ENCODE results near the gene TOB2.

DNA sequence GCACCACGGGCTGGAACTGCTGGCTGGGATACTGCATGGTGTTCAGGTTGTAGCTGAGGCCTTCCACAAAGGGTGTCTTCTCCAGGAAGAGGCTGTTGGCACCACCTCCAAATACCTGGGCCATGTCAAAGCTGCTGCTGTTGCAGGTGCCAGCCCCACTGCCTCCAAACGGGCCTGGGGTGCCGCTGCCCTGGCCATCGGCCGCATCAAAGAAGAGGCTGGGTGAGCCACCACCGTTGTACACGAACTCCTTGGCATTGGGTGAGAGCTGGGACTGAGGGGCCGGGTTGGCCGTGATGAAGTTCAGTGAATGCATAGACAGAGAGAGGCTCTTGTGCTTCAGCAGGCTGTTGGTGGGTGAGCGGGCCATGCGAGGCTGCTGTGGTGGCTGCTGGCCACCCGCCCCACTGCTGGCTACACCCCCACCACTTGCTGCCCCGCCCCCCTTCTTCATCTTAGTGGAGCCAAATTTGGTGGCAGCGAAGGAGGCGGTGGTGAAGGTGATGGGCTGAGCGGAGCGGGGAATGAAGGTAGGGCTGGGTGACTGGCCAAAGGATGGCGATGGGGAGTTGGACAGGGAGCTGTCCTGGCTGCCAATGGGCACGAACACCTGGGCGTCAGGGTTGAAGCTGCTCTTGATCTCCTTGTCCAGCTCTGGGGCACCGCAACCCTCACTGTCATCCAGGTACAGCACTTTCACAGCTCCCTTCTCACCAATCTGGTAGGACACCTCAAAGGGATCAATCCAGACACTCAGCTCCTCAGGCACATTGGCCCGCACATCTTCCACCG lies 10.1 kb downstream of the TOB2 start:
- TF ChIP-seq, protein P1, sequence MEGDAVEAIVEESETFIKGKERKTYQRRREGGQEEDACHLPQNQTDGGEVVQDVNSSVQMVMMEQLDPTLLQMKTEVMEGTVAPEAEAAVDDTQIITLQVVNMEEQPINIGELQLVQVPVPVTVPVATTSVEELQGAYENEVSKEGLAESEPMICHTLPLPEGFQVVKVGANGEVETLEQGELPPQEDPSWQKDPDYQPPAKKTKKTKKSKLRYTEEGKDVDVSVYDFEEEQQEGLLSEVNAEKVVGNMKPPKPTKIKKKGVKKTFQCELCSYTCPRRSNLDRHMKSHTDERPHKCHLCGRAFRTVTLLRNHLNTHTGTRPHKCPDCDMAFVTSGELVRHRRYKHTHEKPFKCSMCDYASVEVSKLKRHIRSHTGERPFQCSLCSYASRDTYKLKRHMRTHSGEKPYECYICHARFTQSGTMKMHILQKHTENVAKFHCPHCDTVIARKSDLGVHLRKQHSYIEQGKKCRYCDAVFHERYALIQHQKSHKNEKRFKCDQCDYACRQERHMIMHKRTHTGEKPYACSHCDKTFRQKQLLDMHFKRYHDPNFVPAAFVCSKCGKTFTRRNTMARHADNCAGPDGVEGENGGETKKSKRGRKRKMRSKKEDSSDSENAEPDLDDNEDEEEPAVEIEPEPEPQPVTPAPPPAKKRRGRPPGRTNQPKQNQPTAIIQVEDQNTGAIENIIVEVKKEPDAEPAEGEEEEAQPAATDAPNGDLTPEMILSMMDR (conservative IDR thresholded peaks at IDR 0.05 in 1 of 2, IDR thresholded peaks at IDR 0.05 in 1 of 2; ENCODE audit: extremely low read depth in 1 of 2, insufficient read depth in 1 of 2, low read depth in 1 of 2, low read length in 2 of 2) = no peak
- no peak for TF ChIP-seq EZH2 (IDR thresholded peaks at IDR 0.05; ENCODE audit: borderline replicate concordance, low read length)

Data from mammary epithelial cell (primary cell).